Measurements from ENCODE around the gene LY6G5C.

- TF ChIP-seq CTCF (IDR thresholded peaks at IDR 0.05) (no peak), REST (IDR thresholded peaks at IDR 0.05; ENCODE audit: insufficient read depth in 1 of 2, low read depth in 2 of 2, low read length in 1 of 2) (no peak), SIN3A (IDR thresholded peaks at IDR 0.05; ENCODE audit: borderline replicate concordance, insufficient read depth, low read depth, low read length) (no peak)
Observed at GRCh38 chr6:31634969-31635575, 45.8 kb downstream of the LY6G5C start.

All from Panc1 (cell line).